Measurements from ENCODE around the gene ZFAND6.

Gene ZFAND6

DNA sequence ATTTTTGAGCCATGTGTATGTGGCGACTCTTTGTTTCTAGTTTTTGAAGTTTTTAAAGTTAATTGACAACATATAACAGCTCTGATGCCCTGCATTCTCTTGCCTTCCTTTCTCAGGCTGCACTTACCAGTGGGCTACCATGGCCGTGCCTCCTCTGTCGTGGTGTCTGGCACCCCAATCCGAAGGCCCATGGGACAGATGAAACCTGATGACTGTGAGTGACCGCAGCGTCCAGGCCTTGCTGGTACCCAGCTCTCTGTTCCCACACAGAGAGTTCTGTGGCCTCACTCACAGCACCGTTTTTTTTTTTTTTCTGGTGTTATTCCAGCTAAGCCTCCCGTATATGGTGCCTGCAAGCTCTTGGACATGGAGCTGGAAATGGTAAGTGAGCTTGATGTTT lies 108.5 kb downstream of the ZFAND6 start:
- DNase-seq (ENCODE audit: low read depth, low spot score) = no peak

DNA sequence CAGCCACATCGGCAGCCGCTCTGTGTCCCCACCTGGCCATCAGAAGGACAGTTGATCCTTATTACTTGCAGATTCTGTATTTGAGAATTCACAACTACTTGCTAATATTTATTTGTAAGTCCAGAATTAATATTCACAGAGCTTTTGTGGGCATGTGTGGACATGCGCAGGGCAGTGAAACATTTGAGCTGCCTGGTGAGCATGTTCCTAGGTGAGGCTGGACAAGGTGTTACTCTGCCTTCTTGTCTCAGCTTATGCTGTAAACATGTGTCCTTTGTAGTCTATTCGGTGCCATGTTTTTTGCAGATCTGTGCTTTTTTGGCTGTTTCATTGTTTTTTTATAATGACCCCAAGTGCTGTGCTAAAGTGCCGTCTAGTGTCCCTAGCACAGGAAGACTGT lies 108.9 kb downstream of the ZFAND6 start:
- no peak for DNase-seq (ENCODE audit: low read depth, low spot score)

DNA sequence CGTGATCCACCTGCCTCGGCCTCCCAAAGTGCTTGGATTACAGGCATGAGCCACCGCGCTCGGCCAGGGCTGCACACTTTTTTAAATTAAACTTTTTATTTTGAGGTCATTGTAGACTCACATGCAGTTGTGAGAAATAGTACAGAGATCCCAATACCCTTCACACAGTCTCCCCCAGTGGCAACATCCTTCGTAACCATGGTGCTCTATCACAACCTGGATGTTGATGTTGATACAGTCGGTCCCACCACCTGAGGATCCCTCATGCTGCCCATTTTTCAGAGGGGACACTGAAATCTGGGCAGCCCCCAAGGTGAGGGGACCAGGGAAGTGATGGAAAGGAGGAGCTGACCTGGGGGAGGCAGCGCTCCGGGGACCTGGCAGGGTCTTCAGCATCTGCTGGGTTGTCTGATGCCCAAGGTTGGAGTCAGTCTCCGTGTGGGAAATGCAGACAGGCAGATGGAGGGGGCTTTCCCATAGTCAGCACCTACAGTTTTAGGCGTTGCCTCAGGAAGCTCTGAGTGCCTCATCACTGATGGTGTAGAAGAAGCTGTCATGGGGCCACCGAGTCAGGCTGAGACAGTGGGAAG lies 110.4 kb downstream of the ZFAND6 start:
- DNase-seq (ENCODE audit: low read depth, low spot score) = no peak

DNA sequence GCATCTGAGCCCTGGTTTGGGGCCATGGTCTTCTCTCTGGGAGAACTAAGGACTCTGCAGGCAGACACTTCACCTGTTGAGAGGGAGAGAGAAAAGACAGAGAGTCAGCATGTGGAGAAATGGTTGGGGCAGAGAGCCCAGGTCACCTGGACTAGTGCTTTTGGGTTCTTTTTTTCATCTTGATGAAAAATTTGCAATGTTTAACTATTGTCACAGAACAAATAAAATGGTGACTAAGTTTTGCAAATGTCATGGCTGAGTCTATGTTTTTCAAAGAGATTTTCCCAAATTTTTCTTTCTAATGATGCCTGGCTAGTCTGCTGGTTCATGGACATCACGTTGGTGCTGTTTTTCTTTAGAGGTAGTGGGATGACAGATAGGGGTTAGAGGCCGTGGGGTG lies 111.1 kb downstream of the ZFAND6 start:
- no peak for DNase-seq (ENCODE audit: low read depth, low spot score)

DNA sequence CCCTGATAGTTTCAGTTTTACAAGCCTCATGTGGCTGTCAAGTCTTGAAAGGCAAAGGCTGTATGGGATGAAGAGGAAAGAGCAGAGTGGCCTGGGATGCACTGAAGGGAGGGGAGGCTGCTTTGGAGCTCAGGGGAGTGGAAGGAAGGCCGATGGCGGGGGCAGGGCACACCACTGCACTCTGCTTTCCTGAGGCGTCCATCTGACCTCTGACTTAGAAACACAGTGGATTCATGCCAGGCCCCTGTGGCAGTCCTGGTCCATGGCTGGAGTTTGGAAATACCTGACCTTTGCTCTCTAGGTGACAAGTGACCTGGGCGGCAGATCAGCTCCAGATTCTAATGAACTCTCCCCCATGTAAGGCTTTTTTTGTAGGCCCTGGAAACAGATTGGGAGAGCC lies 112.3 kb downstream of the ZFAND6 start:
- DNase-seq (ENCODE audit: low read depth, low spot score) = no peak

DNA sequence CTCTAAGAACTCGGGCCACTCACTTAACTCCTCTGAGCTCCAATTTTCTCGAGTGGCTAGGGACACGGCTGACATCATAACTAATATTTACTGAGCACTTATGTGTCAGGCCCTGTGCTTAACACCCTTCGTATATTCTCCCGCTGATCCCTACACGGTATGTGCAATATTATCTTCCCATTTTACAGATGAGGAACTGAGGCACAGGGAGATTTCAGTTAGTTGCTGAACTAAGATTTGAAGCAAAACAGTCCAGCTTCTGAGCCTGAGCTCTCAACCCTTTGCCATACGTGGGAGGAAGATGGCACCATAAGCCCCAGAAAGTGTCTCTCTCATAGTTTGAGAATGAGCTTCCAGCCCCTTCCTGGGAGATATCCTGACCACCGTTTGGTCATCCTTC lies 112.9 kb downstream of the ZFAND6 start:
- DNase-seq (ENCODE audit: low read depth, low spot score) = no peak

DNA sequence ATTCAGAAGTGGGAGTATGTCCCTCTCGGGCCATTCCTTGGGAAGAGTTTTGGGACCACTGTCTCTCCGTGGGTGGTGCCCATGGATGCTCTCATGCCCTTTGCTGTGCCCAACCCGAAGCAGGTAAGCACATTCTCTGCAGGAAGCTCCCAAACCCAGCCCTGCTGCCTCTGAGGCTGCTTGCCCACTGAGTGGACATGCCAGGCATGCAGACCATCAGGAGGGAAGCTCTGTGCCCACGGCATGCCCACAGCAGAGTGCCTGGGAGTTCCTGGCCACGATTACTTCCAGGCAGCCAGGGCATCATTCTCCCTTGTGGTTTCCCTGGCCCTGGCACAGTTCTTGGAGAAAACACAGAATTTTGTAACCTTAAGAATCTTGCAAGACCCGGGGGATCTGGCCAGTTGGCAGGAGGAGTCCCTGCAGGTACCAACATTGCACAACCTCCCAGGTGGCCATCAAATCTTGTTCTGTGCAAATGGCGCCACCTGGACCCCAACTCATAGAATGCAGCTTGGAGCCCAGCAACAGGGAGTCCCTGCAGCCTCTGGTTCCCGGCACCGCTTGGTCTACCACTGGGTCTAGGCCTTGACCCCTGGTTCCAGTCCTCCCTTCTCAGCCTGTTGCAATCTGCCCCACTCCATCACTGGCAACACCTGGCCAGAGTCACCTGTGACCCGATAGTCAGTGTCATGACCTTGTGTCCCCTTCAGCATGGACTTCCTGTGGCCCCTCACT lies 113.7 kb downstream of the ZFAND6 start:
- no peak for DNase-seq (ENCODE audit: low read depth, low spot score)

DNA sequence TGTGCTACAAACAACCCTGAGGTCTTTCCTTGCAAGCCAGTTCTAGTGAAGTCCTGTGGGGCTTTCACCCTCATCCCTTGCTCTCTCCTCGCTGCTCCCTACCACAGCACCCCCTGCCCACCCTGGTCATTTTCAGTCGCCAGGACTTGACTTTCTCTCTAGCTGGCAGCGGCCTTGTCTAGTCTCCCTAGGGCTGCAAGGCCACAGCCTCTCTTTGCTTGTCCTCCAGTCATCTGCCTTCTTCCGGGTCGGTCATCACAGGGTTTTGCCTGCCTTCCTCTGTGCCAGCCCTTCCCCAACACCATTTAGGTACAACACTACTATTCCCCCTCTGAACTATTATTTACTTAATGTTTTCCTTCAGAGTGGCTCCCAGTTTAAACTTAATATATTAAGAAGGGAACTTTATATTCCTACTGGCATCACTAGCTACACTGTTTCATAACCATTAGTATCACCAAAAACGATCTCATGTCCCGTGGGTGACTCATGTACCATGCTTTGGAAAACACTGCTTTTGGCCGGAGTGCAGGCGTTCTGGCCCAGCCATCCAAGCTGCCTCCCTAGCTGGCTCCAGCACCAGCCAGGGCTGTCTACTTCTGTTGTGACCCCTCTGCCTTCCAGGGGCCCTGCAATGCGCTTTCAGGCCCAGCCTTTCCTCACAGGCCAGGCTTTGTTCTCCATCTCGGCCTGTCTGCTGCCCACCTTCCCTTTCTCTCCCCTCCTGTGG lies 114.7 kb downstream of the ZFAND6 start:
- no peak for DNase-seq (ENCODE audit: low read depth, low spot score)

DNA sequence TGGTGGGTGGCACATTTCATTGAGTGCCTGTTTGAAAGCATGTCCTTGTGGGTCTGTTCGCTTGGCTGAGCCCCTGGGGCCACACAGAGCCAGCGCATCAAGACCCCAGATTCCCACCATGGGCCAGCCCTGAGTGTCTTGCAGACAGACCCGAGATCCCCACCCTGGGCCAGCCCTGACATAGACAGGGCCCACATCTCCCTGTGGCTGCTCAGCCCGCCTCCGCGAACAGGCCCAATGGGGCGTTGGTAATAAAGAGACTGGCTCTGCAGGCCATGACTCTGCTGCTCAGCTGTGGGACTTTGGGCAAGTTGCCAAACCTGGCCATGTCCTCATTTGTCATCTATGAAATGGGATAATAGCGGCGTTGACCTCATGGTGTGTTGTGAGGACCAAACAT lies 116.0 kb downstream of the ZFAND6 start:
- no peak for DNase-seq (ENCODE audit: low read depth, low spot score)

DNA sequence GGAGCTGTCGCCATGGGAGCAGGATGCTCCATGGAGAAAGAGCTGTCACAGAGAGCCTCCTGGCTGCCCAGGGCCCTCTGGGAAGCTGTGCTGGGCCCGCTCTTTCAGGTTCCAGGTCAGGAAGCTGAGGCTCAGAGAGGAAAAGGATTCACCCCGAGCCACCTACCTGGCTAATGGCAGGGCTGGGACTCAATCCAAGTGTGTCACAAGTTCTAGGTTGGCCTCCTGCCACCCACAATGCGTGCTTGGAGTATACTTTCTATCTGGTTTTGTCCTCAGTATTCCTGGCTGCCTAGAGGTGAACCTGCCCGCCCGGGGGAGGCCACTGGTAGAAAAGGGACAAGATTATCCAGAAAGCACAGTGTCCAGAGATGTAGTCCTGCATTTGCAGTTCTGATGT lies 117.0 kb downstream of the ZFAND6 start:
- no peak for DNase-seq (ENCODE audit: low read depth, low spot score)

DNA sequence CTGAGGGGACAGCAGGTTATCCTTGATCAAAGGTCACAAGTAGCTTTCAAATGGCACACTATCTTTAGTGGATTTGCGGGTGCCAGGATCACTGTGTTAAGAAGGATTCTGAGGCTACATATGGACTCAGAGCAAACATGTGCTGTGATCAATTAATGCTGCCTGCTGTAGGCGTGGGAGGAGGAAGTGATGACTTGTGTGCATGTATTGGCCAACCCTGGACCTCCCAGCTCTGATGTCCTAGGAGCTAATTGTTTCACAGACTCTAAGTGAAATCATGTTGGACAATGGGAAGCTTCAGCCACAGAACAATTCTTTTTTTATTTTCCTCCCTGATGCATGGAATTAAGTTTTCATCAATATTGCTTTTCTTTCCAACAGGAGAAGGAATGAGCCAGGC lies 117.7 kb downstream of the ZFAND6 start:
- no peak for DNase-seq (ENCODE audit: low read depth, low spot score)

DNA sequence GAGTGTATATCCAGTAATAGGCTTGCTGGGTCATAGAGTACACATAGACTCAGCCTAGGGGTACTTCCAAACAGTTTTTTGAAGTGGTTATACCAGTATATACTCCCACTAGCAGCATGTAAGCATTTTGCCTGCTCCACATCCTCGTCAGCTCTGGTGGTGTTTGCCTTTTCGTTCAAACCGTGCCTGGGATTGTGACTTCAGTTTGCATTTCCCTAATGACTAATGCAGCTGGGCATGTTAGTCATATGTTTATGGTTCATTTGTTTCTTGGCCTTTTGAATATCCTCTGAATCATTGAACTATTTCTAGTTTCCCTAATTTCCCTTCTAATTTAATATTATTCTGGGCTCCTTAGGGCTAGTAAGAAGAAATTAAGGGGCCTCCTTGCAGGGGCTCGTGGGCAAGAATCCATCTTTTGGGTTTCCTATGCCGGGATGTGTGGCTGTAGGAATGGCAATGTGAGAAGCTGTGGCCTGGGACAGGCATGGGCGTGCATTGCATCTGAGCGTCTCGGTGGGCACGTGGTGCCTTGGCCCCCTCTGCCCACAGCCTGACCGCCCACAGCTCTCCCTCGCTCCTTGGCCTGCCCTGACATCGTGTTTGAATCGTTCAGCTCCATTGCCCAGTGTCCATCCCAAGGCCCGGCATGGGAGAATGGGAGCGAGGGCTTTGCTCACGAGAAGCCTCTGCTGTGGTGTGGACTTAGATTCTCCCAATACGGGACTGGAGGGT lies 119.7 kb downstream of the ZFAND6 start:
- peak; percentile 72 for DNase-seq (ENCODE audit: low read depth, low spot score)

DNA sequence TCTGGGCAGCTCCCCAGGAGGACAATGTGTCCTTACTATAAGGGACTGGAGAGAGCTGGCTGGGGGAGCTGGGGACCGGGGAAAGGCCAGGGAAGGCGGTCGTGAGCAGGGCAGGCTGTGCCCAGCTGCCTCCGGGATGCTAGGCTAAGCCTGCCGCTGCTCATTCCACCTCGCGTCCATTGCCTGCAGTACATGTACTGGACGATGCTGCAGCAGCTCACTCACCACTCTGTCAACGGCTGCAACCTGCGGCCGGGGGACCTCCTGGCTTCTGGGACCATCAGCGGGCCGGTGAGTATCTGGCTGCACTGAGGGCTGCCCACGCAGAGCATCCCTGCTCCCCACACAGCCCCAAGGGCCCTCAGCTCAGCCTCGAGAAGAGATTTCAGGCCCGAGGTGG lies 120.5 kb downstream of the ZFAND6 start:
- no peak for DNase-seq (ENCODE audit: low read depth, low spot score)

DNA sequence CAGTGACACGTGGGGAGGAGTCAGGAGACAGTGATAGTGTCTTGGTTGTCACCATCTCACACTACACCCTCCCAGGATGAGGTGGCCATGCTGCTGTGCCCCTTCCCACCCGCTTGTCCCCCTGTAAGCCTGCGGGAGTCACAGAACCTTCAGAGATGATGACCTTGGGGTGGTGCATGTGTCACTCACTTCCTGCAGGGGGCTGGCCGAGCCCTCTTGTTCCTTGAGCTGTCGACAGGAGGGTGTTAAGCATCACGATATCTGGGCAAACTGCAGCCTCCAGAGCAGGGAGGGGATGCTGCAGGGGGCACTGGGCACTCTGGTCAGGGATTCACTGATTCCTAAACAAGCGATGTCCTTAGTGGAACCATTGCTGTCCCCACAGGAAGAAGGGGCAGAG lies 121.0 kb downstream of the ZFAND6 start:
- no peak for DNase-seq (ENCODE audit: low read depth, low spot score)

DNA sequence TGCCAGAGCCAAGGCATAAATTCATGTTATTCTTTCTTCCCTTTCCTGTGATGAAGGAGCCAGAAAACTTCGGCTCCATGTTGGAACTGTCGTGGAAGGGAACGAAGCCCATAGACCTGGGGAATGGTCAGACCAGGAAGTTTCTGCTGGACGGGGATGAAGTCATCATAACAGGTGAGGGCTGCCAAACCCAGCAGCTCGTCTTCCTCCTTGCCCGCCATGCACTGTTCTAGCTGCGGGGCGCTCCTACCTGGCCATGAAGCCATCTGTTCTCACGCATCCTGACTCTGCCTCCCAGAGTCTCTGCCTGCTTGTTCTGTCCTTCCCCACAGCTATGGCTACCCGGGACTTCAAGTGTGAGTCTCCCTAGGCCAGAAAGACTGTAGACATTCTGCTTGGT lies 121.5 kb downstream of the ZFAND6 start:
- DNase-seq (ENCODE audit: low read depth, low spot score) = no peak

DNA sequence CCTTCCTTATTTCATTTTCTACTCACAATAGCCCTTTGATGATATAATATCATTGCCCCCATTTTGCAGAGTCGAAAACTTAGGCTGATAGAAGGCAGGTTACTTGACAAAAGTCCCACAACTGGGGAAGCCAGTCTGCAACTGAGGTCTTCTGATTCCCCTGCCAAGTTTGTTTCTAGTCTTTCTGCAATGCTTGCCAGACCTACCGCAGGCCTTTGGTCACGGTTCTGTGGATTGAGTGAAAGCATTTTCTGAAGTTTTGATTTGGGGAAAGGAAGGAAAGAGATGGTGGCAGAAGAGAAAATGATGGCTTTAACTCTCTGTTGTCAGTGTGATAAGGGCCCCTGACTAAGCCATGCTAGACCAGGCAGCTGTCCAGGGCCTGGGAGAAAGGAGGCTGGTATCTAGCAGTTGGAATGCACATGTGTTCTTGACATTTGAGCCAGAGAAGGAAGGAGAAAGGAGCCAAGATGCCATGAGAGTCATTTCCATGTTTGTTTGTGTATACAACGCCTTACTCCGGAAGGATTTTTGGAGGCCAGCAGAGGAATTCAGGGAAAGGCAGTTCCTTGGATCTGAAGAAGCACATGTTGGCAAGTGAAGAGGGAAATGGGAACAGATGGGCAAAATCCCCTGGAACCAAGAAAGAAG lies 123.3 kb downstream of the ZFAND6 start:
- no peak for DNase-seq (ENCODE audit: low read depth, low spot score)

DNA sequence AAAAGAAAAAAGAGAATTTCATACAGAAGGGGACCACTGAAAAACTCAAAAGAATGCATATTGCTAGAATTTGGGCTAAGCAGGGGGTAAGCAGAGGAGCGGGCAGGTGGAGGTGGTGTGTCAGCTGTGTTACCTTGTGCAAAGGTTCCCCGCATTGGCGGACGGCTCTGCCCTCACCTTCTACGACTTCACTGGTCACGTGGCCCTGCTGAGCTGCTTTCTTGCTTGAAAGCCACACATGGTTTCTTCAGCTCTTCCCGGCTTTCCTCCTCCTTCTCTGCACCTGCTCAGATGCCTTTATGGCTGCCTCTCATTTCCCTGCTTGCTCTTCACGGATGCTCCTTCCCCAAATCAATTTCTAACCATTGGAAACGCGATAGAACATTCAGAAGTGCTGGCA lies 123.8 kb downstream of the ZFAND6 start:
- no peak for DNase-seq (ENCODE audit: low read depth, low spot score)

DNA sequence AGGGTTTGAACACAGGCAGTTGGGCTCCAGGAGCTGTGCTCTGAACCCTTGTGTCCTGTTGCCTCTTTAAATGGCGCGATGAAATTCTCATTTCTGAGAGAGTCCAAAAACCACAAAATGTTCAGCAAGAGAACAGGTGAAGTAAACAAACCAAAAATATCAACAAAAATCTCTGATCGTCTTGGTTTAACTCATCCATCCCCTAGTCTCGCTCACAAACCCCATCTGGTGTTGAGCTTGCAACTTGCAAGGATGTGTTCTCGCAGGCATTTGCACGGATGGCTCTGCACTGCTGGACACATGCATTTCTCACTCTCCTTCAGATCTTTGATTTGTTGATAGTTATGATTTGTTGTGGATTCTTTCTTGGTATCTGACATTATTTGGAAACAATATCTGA lies 124.4 kb downstream of the ZFAND6 start:
- no peak for DNase-seq (ENCODE audit: low read depth, low spot score)

DNA sequence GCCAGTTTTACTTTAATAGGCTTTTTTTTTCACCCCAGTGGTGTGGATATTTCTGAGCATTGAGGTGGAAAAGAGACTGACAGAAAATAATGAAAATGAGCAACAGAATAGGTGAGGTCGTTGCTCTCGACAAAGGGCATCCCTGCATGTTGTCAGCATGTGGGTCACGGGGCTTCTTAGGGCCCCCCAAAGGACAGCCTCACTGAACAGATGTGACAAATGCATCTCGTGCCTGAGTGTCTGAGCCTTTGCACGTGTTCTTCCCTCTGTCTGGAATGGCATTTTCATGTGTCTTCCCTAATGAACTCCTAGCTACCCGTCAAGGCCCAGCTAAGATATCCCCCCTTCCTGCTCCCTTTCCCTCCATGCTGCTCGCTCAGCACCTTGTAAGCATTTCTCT lies 125.1 kb downstream of the ZFAND6 start:
- no peak for DNase-seq (ENCODE audit: low read depth, low spot score)

DNA sequence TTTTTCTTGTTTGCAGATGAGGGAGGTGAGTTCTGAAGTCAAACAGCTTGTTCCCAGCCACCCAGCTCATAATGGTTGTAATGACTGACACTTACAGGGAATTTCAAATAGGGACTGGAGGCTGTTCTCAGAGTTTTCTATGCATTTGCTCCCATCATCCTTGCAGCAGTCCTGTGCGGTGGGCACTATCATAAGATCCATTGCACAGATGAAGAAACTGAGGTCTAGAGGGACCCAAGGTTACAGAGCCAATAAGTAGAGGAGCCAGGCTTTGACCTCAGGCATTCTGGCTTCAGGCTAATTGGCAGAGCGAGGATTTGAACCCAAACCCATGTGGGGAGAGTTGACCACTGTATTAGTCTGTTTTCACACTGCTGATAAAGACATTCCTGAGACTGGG lies 125.7 kb downstream of the ZFAND6 start:
- no peak for DNase-seq (ENCODE audit: low read depth, low spot score)

DNA sequence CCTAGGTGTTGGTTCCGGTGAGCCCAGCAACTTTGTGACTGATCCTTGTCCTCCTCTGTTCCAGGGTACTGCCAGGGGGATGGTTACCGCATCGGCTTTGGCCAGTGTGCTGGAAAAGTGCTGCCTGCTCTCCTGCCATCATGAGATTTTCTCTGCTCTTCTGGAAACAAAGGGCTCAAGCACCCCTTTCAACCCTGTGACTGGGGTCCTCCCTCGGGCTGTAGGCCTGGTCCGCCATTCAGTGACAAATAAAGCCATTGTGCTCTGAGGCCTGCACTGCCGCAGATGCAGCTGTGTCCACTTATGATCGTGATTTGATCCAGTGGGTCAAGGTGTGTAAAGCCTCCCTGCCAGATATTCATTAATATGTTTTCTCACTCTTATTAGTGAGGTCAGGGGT lies 126.6 kb downstream of the ZFAND6 start:
- DNase-seq (ENCODE audit: low read depth, low spot score) = no peak

DNA sequence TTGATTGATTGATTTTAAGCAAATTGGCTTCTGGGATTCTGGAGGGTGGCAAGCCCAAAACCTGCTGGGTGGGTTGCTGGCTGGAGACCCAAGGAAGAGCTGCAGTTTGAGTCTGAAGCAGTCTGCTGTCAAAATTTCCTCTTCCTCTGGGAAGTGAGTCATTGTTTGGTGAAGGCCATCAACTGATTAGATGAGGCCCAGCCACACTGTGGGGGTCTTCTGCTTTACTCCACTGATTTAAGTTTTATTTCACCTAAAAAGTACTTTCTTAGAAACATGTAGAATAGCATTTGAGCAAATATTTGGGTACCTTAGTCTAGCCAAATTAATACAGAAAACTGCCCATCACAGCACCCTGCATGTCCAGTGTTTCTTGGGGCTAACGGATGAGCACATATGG lies 127.1 kb downstream of the ZFAND6 start:
- no peak for DNase-seq (ENCODE audit: low read depth, low spot score)

All from brain pericyte (primary cell).